GM12891 (cell line): ENCODE results near the gene SNRNP27.

ENCODE experiments used
- PAX5 ChIP-seq: IDR thresholded peaks from 2 replicates; pipeline ENCODE4 v1.6.1; 2011; ENCODE audit warnings: low read length, moderate library complexity, mild to moderate bottlenecking; ENCODE audit not compliant: insufficient read depth, severe bottlenecking
- POLR2A ChIP-seq: IDR thresholded peaks from 2 replicates; pipeline ENCODE4 v1.6.1; 2011; ENCODE audit warnings: low read depth, low read length, control low read depth
- POLR2AphosphoS5 ChIP-seq: IDR thresholded peaks from 2 replicates; pipeline ENCODE4 v1.6.1; 2011; ENCODE audit warnings: low read depth, low read length, control low read depth
- TAF1 ChIP-seq: IDR thresholded peaks from 2 replicates; pipeline ENCODE4 v1.6.1; 2011; ENCODE audit warnings: low read depth, low read length, control low read depth

DNA sequence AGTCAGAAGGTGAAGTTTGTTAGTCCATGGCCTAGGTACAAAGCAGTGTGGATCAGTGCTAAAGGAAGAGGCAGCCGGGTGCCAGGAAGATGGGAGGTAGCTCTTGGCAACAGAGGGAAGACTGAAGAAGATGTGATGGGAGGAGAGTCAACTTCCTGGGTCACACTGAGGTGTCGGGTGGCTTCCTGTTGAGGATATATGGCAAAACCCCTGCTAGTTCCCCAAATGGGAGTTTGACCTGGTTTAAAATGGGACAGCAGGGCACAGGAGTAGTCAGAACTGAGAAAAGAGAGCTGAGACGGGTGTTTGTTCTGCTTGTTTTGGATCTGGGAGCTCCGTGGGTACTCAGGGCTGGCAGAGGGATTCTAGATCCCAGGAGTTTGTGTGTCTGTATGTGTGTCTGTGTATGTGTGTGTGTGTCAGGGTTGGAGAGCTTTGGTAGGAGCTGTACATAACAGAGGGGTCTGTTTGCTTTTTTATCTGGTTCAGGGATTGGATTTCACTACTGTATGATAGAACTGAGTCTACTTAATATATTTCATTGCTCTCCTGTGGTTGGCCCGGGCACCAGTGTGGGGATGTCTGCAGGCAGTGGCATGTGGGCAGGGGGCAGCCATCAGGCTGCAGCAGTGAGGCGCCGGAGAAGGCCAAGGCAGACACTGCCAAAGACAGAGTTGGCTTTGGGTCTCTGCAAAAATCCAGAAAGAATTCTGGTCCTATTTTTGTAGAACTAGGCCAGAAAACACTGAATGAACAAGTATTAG is 38.3 kb downstream of the SNRNP27 start:
- no peak for TF ChIP-seq POLR2A
- no peak for TF ChIP-seq POLR2AphosphoS5
- no peak for TF ChIP-seq TAF1
- no peak for TF ChIP-seq PAX5
